SU-DHL-6 (cell line): ENCODE data around the gene DDR2.

Experiments
- EZH2phosphoT487 ChIP-seq: fragments of 200-600 bp; sonication (generic), shearing (Covaris generic); conservative IDR thresholded peaks from 2 replicates; pipeline ENCODE4 v1.6.1; 2018; ENCODE audit warnings: mild to moderate bottlenecking, antibody characterized with exemption, low read length, moderate library complexity, mixed read lengths
- TF ChIP-seq, protein P1 (sequence below): fragments of 200-600 bp; sonication (generic); IDR thresholded peaks from one replicate; pipeline ENCODE4 v1.5.1; 2017; ENCODE audit warnings: antibody characterized with exemption, mild to moderate bottlenecking, low read length, moderate library complexity; ENCODE audit not compliant: insufficient read depth, poor library complexity, severe bottlenecking

DNA sequence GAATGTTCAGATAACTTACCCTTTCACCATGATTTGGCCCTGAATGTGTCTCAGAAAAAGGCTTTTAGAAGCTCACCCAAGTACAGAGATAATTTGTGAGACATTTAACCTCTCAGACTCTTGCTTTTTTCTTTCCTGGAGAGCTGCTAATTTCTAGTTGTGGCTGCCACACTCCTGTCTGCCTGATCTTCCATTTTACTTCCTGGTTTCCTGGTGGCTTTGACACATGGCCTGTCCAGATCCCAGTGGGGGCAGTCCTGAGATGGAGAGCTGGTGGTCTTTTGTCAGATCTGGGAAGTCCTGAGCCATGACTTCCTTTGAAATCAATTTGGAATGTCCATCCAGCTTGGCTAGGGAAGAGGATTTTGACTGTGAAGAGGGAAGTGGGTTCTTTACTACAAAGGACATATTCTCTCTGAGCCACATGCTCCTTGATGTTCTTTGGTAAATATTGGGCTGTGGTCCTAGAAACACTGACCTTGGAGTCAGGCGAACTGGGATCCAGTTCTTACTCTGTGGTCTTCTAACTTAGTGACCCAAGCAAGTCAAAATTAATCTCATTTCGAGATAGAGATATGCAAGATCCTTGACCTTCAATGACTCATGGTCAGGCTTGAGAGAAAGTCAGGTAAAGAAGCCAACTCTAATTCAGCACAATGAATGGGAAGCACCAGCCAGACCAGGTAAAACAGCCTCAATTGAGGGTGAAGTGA lies 80.2 kb downstream of the DDR2 start:
- TF ChIP-seq, protein P1, sequence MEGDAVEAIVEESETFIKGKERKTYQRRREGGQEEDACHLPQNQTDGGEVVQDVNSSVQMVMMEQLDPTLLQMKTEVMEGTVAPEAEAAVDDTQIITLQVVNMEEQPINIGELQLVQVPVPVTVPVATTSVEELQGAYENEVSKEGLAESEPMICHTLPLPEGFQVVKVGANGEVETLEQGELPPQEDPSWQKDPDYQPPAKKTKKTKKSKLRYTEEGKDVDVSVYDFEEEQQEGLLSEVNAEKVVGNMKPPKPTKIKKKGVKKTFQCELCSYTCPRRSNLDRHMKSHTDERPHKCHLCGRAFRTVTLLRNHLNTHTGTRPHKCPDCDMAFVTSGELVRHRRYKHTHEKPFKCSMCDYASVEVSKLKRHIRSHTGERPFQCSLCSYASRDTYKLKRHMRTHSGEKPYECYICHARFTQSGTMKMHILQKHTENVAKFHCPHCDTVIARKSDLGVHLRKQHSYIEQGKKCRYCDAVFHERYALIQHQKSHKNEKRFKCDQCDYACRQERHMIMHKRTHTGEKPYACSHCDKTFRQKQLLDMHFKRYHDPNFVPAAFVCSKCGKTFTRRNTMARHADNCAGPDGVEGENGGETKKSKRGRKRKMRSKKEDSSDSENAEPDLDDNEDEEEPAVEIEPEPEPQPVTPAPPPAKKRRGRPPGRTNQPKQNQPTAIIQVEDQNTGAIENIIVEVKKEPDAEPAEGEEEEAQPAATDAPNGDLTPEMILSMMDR: no peak
- TF ChIP-seq EZH2phosphoT487: no peak
